Activated CD4-positive, alpha-beta T cell treated with anti-CD3 and anti-CD28 coated beads for 24 hours (primary cell): ENCODE results near the gene LGALS7B.
"Not testable (repeated sequence)": the region's sequence is repeated elsewhere in the genome, so short reads cannot be mapped to it uniquely, and the experiment has no call there.

ENCODE experiments used
- DNase-seq, 2 donors: peaks; one replicate each; pipeline ENCODE4 v3.0.0-alpha.2; 2020; ENCODE audit warnings: low read depth in 2 of 2

The LGALS7B gene

DNA sequence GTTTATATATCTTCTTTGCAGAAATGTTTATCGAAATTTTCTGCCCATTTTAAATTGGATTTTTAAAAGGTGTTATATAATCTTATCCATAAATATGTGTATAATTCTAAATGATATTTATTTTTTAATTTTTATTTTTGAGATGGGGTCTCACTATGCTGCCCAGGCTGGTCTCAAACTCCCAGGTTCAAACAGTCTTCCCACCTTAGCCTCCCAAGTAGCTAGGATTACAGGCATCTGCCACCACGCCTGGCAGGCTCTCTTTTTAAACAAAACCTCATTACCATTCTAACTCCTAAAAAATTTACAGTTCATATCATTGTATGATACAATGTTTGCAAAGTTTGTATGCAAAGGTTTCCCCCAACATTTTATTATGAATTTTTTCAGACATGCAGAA lies 7.2 kb downstream of the LGALS7B start:
- DNase-seq, result no peak

DNA sequence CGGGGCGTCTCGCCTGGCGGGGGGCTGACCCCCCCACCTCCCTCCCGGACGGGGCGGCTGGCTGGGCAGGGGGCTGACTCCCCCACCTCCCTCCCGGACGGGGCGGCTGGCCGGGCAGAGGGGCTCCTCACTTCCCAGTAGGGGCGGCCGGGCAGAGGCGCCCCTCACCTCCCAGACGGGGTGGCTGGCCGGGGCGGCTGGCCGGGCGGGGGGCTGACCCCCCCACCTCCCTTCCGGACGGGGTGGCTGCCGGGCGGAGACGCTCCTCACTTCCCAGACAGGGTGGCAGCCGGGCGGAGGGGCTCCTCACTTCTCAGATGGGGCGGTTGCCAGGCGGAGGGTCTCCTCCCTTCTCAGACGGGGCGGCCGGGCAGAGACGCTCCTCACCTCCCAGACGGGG lies 8.8 kb downstream of the LGALS7B start:
- not testable (repeated sequence) for DNase-seq

DNA sequence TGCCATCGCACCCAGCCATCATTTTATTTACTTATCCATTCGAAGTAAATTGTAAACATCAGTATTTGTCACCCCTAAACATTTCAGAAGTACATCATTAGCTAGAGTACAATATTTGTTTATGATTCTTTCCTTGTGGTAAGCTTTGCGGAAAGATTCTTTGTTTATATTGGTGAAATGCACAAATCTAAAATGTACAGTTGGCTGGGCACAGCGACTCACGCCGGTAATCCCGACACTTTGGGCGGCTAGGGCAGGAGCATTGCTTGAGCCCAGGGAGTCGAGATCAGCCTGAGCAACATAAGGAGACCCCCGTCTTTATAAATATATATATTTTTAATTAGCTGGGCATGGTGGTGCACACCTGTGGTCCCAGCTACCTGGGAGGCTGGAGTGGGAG lies 10.1 kb downstream of the LGALS7B start:
- no peak for DNase-seq

DNA sequence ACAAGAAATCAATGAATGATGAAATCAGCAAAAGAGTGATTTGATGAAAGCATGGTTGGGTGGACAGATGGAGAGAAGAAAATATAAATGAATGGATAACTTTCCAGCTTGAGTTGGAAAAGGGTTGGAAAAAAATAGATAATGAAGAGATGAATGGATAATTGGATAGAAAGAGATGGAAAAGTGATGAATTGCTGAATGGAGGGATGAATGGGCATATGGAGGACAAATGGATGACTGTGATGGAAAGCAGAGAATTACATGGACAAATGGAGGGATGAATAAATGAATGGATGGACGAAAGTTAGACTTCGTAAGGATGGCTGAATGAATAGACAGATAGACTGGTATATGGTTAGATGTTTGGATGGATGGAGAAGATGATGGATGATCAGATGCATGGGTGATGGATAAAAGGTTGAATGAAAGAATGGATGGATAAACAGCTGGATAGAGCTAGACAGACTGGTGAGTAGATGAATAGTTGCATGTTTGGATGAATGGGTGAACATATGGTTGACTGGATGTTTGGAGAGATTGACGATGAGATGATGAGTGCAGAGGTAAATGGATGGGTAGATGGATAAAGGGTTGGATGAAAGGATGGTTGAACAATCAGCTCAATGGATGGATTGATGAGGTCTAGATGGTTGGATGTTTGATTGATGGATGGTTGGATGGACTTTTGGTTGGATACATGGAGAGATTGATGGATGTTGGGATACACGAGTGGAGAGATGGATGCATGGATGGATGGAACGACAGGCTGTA lies 11.8 kb downstream of the LGALS7B start:
- no peak for DNase-seq

DNA sequence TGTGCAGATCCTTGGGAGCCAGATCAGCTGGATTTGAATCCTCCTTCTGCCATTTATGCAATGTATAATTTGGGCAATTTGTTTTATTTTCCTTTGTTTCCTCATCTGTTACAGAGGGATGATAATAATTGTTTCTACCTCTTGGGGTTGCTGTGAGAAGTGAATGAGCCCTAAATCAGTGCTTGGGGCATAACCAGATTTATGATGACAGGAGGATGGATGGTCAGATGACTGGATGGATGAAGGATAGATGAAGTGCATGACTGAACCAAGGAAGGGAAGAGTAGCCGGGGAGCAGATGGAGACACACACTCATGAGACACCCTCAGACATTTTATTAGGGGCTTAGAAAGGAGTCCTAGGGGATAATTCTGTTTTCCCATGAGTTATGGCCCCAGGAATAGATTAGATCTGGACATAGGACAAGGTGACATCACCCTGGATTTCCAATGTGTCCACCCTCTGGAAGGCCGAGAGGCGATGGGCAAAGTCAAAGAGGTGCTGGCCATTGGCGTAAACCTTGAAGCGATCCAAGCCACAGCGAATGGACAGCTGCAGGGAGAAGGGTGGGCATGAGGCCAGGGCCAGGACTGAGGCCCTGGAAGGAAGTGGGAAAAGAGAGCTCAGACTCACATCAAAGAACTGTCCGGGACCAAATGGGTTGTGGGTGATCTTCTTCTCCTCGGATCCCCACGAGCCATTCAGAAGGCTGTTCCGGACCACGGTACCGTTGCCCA lies 12.5 kb downstream of the LGALS7B start:
- DNase-seq, result no peak

DNA sequence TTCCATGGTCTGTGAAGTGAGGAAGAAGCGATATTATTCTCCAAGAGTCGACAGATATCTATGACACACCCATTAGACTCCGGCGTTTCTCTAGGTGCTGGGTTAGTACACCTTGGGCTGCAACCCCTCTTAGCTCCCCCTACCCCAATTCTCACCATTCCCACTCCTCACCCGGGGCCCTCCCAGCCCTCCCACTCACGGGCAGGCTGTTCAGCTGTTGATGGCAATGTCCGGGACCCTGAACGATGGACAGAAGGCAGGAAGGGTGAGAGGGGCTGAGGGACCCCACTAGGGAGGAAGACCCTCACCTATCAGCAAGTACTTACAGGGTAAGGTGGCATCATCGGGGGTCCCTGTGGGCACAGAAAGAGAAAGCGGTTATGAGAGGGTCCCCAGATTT lies 14.5 kb downstream of the LGALS7B start:
- DNase-seq, result no peak

DNA sequence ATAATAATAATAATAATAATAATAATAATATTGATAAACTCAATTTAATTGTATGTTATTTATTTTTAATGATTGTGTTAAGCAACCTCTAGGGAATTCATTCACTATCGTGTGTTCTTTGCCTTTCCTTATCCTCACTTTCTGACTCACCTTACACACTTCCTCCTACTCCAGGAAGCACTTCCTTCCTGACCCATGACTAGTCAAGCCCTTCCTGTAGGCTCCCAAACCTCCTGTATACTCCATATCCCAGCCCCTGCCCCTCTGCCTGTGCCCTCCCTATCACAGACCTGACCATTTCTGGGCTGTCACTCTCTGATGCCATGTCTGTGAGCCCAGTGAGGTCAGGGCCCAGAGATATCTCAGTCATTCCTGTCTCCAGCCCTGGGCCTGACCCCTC lies 16.2 kb downstream of the LGALS7B start:
- DNase-seq, result no peak

DNA sequence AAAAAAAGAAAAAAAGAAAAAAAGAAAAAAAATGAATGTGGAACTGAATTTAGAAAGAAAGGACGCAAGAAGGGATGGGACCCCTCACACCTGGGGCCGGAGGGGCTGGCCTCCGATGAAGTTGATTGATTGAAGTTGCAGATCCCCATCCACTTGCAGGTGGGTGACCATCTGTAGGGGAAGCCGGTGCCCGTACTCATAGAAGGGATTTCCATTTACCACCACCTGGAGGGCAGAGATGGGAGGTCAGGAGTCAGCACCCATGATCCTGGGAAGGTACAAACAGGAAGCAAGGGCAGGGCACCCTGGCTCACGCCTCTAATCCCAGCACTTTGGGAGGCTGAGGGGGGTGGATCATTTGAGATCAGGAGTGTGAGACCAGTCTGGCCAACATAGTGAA lies 17.4 kb downstream of the LGALS7B start:
- DNase-seq, result no peak

DNA sequence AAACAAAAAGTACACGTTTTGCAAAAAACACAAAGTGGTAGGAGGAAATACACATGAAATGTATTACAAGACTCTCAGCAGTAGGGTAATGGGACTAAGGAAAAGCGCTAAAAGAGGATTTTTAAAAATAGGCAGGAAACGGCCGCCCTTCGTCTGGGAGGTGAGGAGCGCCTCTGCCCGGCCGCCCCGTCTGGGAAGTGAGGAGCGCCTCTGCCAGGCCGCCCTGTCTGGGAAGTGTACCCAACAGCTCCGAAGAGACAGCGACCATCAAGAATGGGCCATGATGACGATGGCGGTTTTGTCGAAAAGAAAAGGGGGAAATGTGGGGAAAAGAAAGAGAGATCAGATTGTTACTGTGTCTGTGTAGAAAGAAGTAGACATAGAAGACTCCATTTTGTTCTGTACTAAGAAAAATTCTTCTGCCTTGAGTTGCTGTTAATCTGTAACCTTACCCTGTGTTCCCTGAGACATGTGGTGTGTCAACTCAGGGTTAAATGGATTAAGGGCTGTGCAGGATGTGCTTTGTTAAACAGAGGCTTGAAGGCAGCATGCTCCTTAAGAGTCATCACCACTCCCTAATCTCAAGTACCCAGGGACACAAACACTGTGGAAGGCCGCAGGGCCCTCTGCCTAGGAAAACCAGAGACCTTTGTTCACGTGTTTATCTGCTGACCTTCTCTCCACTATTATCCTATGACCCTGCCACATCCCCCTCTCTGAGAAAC lies 18.5 kb downstream of the LGALS7B start:
- DNase-seq, result not testable (repeated sequence)

DNA sequence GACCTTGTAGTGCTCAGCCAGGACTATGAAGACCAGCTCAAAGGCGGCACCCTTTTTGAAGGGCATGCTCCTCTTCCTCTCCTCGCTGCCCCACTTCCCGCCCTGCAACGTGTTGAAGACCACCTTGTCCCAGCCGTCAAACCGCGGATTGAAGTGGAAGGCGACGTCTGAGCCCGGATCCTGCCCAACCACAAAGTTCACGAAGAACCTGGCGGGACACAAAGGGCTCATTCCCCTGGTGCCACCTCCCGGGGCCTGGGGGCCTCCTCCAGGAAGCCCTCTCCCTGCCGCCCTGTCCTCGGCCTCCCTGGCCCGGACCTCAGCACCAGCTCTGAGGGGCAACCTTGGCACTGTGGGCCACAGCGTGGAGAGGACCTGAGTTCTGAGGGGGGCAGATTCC lies 19.7 kb downstream of the LGALS7B start:
- no peak for DNase-seq

DNA sequence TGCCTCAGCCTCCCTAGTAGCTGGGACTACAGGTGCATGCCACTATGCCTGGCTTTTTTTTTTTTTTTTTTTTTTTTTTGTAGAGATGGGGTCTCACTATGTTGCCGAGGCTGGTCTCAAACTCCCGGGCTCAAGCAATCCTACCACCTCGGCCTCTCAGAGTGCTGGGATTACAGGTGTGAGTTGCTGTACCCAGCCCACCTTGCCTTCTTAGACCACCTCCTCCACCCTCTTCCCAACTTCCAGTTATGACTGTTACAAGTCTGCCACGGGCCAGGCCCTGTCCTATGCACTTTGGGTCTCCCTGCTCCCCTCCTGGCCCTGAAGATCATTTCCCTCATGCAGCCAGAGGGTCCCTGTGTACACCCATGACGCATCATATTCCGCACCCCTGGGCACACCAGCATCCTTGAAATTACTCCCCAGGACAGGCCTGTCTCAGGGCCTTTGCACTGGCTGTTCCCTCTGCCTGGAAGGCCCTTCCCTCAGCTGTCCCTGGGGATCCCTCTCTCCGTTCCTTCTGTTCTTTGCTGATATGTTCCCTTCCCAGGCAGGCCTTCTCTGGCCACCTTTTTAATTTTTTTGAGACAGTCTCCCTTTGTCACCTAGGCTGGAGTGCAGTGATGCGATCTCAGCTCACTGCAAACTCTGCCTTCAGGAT lies 20.7 kb downstream of the LGALS7B start:
- no peak for DNase-seq

DNA sequence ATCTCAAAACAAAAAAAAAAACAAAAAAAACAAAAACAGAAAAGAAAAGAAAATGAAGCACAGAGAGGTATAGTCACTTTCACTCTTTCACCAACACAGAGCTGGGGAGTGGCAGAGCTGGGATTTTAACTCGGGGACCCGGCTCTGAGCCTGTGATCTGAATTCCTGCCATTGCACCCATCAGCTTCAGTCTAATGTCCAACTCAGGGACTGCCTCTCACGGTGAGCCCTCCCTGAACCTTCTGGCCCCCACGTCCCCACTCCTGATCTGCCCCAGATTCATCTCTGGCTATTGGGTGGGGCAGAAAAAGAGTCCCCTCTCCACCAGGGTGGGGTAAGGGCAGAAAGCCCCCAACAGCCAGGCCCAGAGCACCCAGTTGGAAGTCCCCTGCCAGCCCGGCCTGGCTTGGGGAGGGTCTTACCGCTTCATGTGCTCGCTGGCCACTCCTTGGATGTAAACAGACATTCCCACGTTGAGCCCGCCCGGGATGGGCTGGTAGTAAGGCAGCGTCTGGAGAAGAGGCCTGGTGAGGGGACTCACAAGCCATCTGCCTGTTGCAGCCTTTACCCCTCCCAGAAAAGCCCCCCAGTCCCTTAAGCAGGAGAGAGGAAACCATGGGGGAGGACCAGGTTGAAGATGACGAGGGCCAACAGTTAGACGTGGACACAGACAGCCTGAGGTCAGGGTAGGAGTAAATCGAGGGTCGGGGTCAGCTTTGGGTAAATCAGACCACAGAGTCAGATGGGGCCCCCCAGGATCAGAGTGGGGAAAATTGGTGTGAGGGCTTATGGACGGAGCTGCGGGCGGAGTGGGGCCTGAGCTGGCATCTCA lies 23.2 kb downstream of the LGALS7B start:
- DNase-seq, result no peak

DNA sequence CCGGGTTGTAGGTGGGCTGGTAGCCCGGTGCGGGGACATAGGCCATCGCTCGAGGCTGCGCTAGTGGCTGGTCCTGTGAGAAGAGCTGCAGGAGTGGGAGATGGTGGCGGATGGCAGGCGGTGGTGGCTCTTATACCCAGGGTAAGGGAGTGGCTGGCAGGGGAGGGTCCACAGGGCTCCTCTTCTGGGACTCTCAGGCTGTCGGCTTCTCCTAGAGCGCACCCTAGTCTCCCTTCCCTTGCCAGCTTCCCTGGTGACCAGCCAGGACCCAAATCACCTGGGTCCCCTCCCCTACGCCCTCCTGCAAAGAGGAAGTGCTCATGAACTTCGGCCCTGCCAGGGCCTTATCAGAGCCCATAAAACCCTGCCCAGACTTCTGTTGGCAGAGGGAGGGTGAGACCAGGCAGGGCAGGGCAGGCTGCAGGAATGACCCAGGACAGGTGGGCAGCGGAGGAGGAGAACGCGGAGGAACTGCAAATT lies 23.9 kb downstream of the LGALS7B start, which contains the start of gene LGALS4:
Gene LGALS4, minus strand, starts transcription at position 105 of the 480 bp plus-strand sequence. Its CDS starts 59 bp downstream, at position 46.
- DNase-seq, result no peak

DNA sequence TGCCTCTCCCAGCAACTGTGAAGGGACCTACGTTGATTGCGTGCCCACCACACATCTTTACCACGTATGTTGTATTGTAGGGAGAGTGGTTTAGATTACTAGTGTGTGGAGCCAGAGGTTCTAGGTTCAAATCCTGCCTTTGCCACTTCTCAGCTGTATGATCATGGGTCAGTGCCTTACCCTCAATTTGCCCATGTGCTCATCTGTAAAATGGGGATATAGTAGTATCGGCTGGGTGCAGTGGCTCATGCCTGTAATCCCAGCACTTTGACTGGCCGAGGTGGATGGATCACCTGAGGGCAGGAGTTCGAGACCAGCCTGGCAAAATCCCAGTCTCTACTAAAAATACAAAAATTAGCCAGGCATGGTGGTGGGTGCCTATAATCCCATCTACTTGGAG lies 24.3 kb downstream of the LGALS7B start:
- DNase-seq, result no peak

DNA sequence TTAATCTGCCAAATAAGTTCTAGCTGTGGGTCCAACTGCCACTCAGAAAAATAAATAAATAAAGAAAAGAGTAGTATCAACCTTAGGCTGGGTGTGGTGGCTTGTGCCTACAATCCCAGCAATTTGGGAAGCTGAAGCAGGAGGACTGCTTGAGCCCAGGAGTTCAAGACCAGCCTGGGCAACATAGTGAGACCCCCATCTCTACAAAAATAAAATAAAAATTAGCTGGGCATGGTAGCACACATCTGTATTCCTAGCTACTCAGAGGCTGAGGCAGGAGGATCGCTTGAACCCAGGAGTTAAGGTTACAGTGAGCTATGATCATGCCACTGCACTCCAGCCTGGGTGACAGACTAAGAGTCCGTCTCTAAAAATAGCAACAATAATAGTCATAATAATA lies 24.9 kb downstream of the LGALS7B start:
- DNase-seq, result not testable (repeated sequence)

DNA sequence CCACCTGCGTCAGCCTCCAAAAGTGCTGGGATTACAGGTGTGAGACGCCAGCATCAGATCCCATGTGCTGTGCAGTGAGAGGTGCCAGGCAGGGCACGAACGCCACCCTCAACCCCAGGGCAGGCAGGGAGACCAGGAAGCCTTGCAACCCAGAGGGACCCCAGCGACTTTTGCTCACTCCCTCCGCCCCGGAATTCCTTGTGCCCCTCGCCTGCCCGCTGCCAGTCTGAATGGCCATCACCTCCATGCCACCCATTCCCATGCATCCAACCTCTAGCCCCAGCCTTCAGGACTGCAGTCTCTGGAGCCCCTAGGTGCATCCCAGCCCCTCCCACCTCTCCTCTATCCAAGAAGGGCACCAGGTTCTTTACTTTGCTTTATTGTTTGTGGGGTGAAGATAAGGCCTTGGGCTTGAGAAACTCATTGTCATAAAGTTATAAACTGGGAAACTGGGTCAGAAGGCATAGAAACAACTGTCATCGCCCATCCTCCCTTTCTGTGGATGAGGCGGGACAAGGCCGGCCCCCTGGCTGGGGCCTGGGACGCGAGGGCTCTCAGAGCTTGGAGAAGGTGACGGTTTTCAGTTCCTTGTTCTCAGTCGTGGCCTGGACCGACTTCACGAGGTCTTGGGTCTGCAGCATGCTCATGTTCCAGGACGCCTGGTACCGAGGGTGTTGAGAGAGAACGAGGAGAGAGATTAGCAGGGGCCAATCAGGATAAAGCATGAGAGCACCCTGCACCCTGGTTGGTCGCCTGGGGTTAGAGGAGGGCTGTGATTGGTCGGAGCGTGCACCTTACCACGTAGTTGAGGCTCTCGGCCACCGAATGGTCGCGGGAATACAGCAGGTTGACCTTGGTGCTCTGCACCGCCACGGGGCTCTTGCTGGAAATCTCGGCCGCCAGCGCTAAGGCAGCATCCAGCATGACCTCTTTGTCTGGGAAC lies 26.3 kb downstream of the LGALS7B start:
- no peak for DNase-seq

DNA sequence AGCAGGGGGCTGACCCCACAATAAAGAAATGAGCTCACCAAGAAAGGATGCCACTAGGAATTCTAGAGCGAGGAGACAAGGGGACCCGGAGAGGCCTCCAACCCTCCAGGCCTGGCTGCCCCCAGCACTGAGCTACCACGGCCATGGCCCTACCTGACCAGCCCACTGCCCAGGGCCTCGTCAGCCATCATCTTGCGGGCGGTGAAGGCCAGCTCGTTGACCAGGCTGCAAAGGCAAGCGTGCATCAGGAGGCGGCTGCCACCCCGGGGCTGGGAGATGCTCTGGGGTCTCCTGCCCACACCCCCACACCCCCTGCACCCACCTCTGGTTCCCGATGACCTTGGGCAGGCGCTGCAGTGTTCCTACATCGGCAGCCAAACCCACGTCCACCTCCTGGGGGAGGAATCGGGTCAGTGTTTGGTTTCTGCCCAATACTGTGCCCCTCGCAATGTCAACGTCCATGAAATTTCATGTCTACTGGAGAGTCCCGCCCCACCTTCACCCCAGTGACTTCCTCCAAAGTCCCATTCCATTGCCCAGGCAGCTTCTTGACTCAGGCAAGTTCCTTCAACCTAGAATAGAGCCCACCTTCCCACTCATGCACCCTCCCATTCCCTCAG lies 27.2 kb downstream of the LGALS7B start:
- DNase-seq, result no peak

DNA sequence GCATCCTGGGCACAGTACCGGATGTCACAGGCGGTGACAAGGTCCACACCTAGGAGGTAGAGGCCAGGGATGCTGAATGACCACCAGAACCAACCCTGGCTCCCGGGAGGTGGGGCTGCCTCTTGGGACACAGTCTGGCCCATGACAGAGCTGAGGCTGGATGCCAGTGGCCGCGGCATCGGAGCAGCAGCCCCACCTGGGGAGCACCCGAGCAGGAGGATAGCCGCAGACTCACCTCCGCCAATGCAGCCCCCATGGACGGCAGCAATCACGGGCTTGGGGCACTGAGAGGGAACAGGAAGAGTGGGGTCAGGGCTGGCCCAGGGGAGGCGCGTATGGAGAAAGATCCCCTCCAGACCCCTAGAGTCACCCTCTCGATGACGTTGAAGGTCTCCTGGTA lies 28.1 kb downstream of the LGALS7B start:
- no peak for DNase-seq

DNA sequence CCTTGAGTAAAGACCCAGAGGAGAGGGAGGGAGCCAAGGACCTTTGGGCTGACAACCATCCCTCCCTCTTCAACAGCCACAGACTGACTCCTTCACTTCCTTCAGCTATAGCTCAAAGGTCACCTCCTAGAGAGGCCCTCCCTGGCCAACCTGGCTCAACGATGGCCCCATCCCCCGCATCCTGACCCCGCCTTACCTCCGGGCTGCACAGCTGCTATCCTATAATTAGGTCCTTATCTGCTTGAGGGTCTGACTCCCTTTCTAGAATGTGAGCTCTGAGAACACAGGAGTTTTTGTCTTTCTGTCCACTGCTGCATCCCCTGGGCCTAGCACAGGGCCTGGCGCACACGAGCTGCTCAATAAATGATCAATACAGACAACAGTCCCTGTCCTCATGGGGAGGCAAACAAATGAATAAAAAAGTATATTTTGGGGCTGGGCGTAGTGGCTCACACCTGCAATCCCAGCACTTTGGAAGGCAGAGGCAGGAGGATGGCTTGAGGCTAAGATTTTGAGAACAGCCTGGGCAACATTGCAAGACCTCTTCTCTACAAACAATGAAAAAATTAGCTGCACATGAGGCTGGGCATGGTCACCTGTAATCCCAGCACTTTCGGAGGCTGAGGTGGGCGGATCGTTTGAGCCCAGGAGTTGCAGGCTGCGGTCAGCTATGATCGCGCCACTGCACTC lies 30.4 kb downstream of the LGALS7B start:
- DNase-seq, result no peak
